Suprapubic skin (tissue), 4 donors: ENCODE measurements around the gene LRRC42. TPM values are rescaled to one million over a fixed set of nuclear protein-coding genes. Genes with fewer than 3 reads are reported as not detected.

Source experiments
- DNase-seq, 2 donors: peaks; one replicate each; pipeline ENCODE4 v3.0.0-alpha.2; 2019; ENCODE audit warnings: low spot score in 2 of 2
- H3K27ac ChIP-seq: fragments of 200-600 bp; sonication (generic); one replicate; pipeline ENCODE4 v1.5.1; 2019
- H3K27me3 ChIP-seq: fragments of 200-600 bp; sonication (generic); one replicate; pipeline ENCODE4 v1.5.1; 2019
- H3K36me3 ChIP-seq: fragments of 200-600 bp; sonication (generic); one replicate; pipeline ENCODE4 v1.5.1; 2019
- H3K4me1 ChIP-seq: fragments of 200-600 bp; sonication (generic); one replicate; pipeline ENCODE4 v1.5.1; 2019
- H3K4me3 ChIP-seq: fragments of 200-600 bp; sonication (generic); one replicate; pipeline ENCODE4 v1.5.1; 2019; ENCODE audit warnings: mild to moderate bottlenecking
- H3K9me3 ChIP-seq: fragments of 200-600 bp; sonication (generic); one replicate; pipeline ENCODE4 v1.5.1; 2019
- EP300 ChIP-seq: sonication (generic); formaldehyde crosslinking; IDR thresholded peaks from one replicate; pipeline ENCODE4 v1.6.1; 2017; ENCODE audit warnings: antibody characterized with exemption
- POLR2A ChIP-seq, 2 donors: fragments of 450-650 bp; IDR thresholded peaks; one replicate each; pipeline ENCODE4 v1.6.1; 2017; ENCODE audit warnings: antibody characterized with exemption in 2 of 2, mild to moderate bottlenecking in 2 of 2, moderate library complexity in 2 of 2
- POLR2AphosphoS5 ChIP-seq, 3 donors: sonication (generic); formaldehyde crosslinking; IDR thresholded peaks; one replicate each; pipeline ENCODE4 v1.6.1; 2017; ENCODE audit warnings: antibody characterized with exemption in 3 of 3
- WGBS: methylation state at CpG from one replicate; pipeline ENCODE4 v1.1.5; 2018; 5-methylcytosine and 5-hydroxymethylcytosine counted together
- total RNA-seq, 4 donors: library from RNA; depleted of rRNA; stranded (reverse); fragments of >200 nt; gene quantifications; one replicate each; pipeline ENCODE4 v1.1.0, GENCODE V29; 2016
- TF ChIP-seq, protein P1 (sequence below), 2 donors: fragments of 200-600 bp in 1 of 2; fragments of 450-650 bp in 1 of 2; sonication (generic) in 1 of 2; IDR thresholded peaks; one replicate each; pipeline ENCODE4 v1.5.1; 2016 to 2019; ENCODE audit warnings: antibody characterized with exemption in 2 of 2, mild to moderate bottlenecking in 1 of 2, moderate library complexity in 1 of 2

Gene LRRC42
- total RNA-seq, 4 donors from 2014 or later, result 22.2 to 31.1 (median 28.3) TPM

DNA sequence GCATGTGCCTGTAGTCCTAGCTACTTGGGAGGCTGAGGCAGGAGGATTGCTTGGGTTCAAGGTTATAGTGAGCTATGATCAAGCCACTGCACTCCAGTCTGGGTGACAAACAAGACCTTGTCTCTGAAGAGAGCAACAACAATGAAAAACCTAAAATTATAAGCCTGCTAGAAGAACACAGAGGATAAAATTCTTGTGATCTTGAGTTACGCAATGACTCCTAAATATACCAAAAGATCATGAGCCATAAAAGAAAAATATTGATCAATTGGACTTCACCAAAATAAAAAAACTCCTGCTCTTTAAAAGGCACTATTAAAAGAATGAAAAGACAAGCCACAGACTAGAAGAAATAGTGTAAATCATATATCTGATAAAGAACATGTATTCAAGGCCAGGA lies 49.5 kb downstream of the LRRC42 start:
- Histone ChIP-seq H3K27me3 (no peaks in the 10 kb centered on the region), H3K4me1 (no peaks in the 10 kb centered on the region), H3K9me3 (no peaks in the 10 kb centered on the region), H3K27ac (no peak overlapping the region), H3K4me3 (no peak overlapping the region), H3K36me3 (no peaks in the 10 kb centered on the region)
- no peak for TF ChIP-seq POLR2AphosphoS5 (IDR thresholded peaks at IDR 0.05)
- TF ChIP-seq, protein P1, sequence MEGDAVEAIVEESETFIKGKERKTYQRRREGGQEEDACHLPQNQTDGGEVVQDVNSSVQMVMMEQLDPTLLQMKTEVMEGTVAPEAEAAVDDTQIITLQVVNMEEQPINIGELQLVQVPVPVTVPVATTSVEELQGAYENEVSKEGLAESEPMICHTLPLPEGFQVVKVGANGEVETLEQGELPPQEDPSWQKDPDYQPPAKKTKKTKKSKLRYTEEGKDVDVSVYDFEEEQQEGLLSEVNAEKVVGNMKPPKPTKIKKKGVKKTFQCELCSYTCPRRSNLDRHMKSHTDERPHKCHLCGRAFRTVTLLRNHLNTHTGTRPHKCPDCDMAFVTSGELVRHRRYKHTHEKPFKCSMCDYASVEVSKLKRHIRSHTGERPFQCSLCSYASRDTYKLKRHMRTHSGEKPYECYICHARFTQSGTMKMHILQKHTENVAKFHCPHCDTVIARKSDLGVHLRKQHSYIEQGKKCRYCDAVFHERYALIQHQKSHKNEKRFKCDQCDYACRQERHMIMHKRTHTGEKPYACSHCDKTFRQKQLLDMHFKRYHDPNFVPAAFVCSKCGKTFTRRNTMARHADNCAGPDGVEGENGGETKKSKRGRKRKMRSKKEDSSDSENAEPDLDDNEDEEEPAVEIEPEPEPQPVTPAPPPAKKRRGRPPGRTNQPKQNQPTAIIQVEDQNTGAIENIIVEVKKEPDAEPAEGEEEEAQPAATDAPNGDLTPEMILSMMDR (IDR thresholded peaks at IDR 0.05), result no peak
- no peak for TF ChIP-seq POLR2A (IDR thresholded peaks at IDR 0.05)
- no peak for TF ChIP-seq EP300
- DNase-seq, result no peak
- WGBS, result 93% methylated on average over 1 of the region's 1 CpG

DNA sequence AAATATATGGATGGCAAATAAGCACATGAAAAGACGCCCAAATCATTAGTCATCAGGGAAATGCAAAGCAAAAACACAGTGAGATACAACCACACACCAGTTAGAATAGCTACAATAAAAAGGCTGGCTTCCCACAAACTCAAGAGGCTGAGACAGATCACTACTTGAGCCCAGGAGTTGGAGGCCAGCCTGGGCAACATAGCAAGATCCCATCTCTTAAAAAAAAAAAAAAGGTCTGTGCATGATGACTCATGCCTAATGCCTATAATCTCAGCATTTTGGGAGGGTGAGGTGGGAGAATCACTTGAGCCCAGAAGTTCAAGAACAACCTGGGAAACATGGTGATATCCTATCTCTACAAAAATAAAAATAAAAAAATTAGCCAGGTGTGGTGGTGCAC lies 52.1 kb downstream of the LRRC42 start:
- no peak for DNase-seq
- no peak for TF ChIP-seq POLR2AphosphoS5 (IDR thresholded peaks at IDR 0.05)
- TF ChIP-seq, protein P1 (IDR thresholded peaks at IDR 0.05), result no peak
- TF ChIP-seq POLR2A (IDR thresholded peaks at IDR 0.05), result no peak
- H3K4me3 ChIP-seq, result no peak overlapping the region
- no peaks in the 10 kb centered on the region for H3K9me3 ChIP-seq
- H3K4me1 ChIP-seq, result peaks cover 8% of the 10 kb centered on the region
- WGBS, result 91% methylated on average over 1 of the region's 1 CpG
- no peak overlapping the region for H3K27ac ChIP-seq
- no peaks in the 10 kb centered on the region for H3K36me3 ChIP-seq
- no peaks in the 10 kb centered on the region for H3K27me3 ChIP-seq

DNA sequence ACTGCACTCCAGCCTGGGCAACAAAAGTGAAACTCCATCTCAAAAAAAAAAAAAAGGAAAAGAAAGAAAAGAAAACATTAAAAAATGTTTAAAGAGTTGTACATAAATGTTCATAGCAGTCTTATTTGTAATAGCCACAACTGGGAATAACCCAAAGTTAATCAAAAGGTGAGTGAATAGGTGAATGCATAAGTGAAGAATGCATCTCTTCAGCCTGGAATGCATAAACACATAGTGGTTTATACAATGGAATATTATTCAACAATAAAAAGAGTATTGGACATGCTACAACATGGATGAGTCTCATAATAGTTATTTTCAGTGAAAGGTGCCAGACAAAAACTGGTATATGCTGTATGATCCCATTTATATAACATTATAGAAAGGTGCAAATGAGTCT lies 53.8 kb downstream of the LRRC42 start:
- Histone ChIP-seq H3K4me3 (no peak overlapping the region), H3K4me1 (peaks cover 8% of the 10 kb centered on the region), H3K36me3 (no peaks in the 10 kb centered on the region), H3K27ac (no peak overlapping the region), H3K27me3 (no peaks in the 10 kb centered on the region), H3K9me3 (no peaks in the 10 kb centered on the region)
- DNase-seq, result no peak
- TF ChIP-seq EP300 (no peak), POLR2AphosphoS5 (IDR thresholded peaks at IDR 0.05) (no peak), POLR2A (IDR thresholded peaks at IDR 0.05) (no peak)
- TF ChIP-seq, protein P1 (IDR thresholded peaks at IDR 0.05), result no peak

DNA sequence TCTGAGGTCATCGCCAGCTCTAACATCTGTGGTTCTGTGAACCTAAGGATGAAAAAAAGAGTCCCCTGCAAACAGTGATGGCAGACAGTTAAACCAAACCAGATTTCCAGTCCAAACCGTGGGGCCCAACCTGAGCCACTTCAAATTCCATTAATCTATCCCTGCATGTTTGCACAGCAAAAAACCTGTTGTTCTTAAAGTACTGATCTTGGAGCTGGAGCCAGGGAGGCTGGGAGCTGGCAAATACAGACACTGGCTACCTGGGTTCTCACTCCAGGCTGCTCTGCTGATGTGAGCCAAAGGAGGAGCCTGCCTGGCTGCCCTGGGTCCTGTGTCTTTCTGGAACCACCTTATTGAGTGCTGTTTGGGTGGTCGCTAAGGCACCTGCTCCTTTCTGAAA lies 55.4 kb downstream of the LRRC42 start:
- H3K27ac ChIP-seq, result no peak overlapping the region
- no peaks in the 10 kb centered on the region for H3K36me3 ChIP-seq
- TF ChIP-seq, protein P1 (IDR thresholded peaks at IDR 0.05), result no peak
- no peak for TF ChIP-seq POLR2AphosphoS5 (IDR thresholded peaks at IDR 0.05)
- no peak for TF ChIP-seq EP300
- TF ChIP-seq POLR2A (IDR thresholded peaks at IDR 0.05), result no peak
- peaks cover 8% of the 10 kb centered on the region for H3K4me1 ChIP-seq
- no peaks in the 10 kb centered on the region for H3K9me3 ChIP-seq
- H3K27me3 ChIP-seq, result no peaks in the 10 kb centered on the region
- peak in 1 of 2 donors; percentile 50 for DNase-seq
- no peak overlapping the region for H3K4me3 ChIP-seq
- WGBS, result 32% methylated on average over 3 of the region's 3 CpGs

DNA sequence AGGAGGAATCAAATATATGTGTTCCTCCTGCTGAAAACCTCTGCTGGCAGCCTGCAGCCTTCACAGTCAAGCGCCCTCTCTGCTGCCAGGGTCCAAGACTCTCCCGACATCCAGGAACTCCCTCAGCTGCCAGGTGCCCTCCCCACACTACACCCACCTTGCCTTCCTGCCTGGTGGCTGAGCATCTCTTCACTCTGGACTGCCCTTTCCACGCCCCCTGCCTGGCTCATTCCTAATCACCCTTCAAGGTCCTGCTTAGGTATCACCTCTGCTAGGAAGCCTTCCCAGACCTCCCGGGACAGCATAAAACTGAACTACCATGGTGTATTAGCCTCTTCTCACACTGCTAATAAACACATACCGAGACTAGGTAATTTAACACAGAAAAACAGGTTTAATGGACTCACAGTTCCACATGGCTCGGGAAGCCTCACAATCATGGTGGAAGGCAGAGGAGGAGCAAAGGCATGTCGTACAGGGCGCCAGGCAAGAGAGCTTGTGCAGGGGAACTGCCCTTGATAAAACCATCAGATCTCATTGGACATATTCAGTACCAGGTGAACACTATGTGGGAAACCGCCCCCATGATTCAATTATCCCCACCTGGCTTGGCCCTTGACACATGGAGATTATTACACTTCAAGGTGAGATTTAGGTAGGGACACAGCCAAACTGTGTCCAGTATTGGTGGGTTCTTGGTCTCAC lies 56.5 kb downstream of the LRRC42 start:
- no peaks in the 10 kb centered on the region for H3K27me3 ChIP-seq
- H3K27ac ChIP-seq, result no peak overlapping the region
- no peaks in the 10 kb centered on the region for H3K9me3 ChIP-seq
- H3K36me3 ChIP-seq, result no peaks in the 10 kb centered on the region
- peaks cover 8% of the 10 kb centered on the region for H3K4me1 ChIP-seq
- peak in 1 of 2 donors; percentile 49 for DNase-seq
- TF ChIP-seq POLR2A (IDR thresholded peaks at IDR 0.05), result no peak
- TF ChIP-seq EP300, result no peak
- TF ChIP-seq, protein P1 (IDR thresholded peaks at IDR 0.05), result no peak
- no peak for TF ChIP-seq POLR2AphosphoS5 (IDR thresholded peaks at IDR 0.05)
- WGBS, result 72% methylated on average over 9 of the region's 9 CpGs
- H3K4me3 ChIP-seq, result no peak overlapping the region
